ENCODE data around the gene TEF. TPM values are rescaled to one million over a fixed set of nuclear protein-coding genes. Genes with fewer than 3 reads are reported as not detected.

TEF gene
- total and polyA plus RNA-seq, 9 of the 15 experiments (the other 6 are each of a cell fraction or from before 2014, with no cell fraction given): 0.04 to 3.1 (median 1.2) TPM

DNA sequence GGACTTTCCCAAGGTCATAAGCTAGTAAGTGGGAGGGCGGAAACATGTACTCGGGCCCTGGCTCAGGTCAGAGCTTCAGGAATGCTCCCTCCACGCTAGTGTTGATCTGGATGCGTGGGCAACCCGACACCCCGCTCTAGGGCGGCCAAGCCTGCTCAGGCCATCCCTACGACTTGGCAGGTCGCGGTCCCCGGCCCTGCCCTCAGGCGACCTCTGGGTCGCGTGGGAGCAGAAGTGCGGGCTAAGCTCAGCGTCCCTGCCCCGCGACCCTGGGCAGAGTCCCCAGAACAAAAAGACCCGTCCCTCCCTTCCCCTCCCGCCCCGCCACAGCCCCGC lies 781 bp upstream of the TEF start (continued):
- TF ChIP-seq KDM5B (IDR thresholded peaks at IDR 0.05; ENCODE audit: insufficient replicate concordance, low read depth, low read length) (peak; percentile 36), KDM4B (IDR thresholded peaks at IDR 0.05; ENCODE audit: borderline replicate concordance in 2 of 2, low read depth in 1 of 2) (no peak), KDM2B (CRISPR knock-in tag; IDR thresholded peaks at IDR 0.05) (no peak), MCM2 (IDR thresholded peaks at IDR 0.05; ENCODE audit: low read depth) (no peak), ZBTB1 (CRISPR knock-in tag; IDR thresholded peaks at IDR 0.05; ENCODE audit: borderline replicate concordance, low read depth) (no peak; the same call in 1 of the 2 replicates), ZNF384 (IDR thresholded peaks at IDR 0.05; ENCODE audit: low read depth, low read length) (no peak), MBD2 (IDR thresholded peaks at IDR 0.05; ENCODE audit: borderline replicate concordance, low read depth) (0 out of 2 replicates have a peak, but pooled peaks have one; percentile 8), ZBTB8A (IDR thresholded peaks at IDR 0.05; ENCODE audit: partially characterized antibody) (no peak), SMARCB1 (IDR thresholded peaks at IDR 0.05; ENCODE audit: insufficient read length, low read depth) (no peak), ZNF263 (CRISPR knock-in tag; IDR thresholded peaks at IDR 0.05; ENCODE audit: borderline replicate concordance) (no peak), ZNF324 (CRISPR knock-in tag; IDR thresholded peaks at IDR 0.05) (no peak), CCNT2 (IDR thresholded peaks at IDR 0.05; ENCODE audit: borderline replicate concordance, extremely low read depth, insufficient read length, low read depth, low read length) (no peak)
- TF ChIP-seq, protein P1, sequence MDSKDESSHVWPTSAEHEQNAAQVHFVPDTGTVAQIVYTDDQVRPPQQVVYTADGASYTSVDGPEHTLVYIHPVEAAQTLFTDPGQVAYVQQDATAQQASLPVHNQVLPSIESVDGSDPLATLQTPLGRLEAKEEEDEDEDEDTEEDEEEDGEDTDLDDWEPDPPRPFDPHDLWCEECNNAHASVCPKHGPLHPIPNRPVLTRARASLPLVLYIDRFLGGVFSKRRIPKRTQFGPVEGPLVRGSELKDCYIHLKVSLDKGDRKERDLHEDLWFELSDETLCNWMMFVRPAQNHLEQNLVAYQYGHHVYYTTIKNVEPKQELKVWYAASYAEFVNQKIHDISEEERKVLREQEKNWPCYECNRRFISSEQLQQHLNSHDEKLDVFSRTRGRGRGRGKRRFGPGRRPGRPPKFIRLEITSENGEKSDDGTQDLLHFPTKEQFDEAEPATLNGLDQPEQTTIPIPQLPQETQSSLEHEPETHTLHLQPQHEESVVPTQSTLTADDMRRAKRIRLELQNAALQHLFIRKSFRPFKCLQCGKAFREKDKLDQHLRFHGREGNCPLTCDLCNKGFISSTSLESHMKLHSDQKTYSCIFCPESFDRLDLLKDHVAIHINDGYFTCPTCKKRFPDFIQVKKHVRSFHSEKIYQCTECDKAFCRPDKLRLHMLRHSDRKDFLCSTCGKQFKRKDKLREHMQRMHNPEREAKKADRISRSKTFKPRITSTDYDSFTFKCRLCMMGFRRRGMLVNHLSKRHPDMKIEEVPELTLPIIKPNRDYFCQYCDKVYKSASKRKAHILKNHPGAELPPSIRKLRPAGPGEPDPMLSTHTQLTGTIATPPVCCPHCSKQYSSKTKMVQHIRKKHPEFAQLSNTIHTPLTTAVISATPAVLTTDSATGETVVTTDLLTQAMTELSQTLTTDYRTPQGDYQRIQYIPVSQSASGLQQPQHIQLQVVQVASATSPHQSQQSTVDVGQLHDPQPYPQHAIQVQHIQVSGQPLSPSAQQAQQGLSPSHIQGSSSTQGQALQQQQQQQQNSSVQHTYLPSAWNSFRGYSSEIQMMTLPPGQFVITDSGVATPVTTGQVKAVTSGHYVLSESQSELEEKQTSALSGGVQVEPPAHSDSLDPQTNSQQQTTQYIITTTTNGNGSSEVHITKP (IDR thresholded peaks at IDR 0.05; ENCODE audit: partially characterized antibody): no peak
- TF ChIP-seq, protein P2, sequence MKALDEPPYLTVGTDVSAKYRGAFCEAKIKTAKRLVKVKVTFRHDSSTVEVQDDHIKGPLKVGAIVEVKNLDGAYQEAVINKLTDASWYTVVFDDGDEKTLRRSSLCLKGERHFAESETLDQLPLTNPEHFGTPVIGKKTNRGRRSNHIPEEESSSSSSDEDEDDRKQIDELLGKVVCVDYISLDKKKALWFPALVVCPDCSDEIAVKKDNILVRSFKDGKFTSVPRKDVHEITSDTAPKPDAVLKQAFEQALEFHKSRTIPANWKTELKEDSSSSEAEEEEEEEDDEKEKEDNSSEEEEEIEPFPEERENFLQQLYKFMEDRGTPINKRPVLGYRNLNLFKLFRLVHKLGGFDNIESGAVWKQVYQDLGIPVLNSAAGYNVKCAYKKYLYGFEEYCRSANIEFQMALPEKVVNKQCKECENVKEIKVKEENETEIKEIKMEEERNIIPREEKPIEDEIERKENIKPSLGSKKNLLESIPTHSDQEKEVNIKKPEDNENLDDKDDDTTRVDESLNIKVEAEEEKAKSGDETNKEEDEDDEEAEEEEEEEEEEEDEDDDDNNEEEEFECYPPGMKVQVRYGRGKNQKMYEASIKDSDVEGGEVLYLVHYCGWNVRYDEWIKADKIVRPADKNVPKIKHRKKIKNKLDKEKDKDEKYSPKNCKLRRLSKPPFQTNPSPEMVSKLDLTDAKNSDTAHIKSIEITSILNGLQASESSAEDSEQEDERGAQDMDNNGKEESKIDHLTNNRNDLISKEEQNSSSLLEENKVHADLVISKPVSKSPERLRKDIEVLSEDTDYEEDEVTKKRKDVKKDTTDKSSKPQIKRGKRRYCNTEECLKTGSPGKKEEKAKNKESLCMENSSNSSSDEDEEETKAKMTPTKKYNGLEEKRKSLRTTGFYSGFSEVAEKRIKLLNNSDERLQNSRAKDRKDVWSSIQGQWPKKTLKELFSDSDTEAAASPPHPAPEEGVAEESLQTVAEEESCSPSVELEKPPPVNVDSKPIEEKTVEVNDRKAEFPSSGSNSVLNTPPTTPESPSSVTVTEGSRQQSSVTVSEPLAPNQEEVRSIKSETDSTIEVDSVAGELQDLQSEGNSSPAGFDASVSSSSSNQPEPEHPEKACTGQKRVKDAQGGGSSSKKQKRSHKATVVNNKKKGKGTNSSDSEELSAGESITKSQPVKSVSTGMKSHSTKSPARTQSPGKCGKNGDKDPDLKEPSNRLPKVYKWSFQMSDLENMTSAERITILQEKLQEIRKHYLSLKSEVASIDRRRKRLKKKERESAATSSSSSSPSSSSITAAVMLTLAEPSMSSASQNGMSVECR (CRISPR knock-in tag; IDR thresholded peaks at IDR 0.05): no peak
- TF ChIP-seq, protein P3, sequence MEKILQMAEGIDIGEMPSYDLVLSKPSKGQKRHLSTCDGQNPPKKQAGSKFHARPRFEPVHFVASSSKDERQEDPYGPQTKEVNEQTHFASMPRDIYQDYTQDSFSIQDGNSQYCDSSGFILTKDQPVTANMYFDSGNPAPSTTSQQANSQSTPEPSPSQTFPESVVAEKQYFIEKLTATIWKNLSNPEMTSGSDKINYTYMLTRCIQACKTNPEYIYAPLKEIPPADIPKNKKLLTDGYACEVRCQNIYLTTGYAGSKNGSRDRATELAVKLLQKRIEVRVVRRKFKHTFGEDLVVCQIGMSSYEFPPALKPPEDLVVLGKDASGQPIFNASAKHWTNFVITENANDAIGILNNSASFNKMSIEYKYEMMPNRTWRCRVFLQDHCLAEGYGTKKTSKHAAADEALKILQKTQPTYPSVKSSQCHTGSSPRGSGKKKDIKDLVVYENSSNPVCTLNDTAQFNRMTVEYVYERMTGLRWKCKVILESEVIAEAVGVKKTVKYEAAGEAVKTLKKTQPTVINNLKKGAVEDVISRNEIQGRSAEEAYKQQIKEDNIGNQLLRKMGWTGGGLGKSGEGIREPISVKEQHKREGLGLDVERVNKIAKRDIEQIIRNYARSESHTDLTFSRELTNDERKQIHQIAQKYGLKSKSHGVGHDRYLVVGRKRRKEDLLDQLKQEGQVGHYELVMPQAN (IDR thresholded peaks at IDR 0.05; ENCODE audit: borderline replicate concordance): peak; percentile 40; the same call in 1 of the 2 replicates
- TF ChIP-seq, protein P4, sequence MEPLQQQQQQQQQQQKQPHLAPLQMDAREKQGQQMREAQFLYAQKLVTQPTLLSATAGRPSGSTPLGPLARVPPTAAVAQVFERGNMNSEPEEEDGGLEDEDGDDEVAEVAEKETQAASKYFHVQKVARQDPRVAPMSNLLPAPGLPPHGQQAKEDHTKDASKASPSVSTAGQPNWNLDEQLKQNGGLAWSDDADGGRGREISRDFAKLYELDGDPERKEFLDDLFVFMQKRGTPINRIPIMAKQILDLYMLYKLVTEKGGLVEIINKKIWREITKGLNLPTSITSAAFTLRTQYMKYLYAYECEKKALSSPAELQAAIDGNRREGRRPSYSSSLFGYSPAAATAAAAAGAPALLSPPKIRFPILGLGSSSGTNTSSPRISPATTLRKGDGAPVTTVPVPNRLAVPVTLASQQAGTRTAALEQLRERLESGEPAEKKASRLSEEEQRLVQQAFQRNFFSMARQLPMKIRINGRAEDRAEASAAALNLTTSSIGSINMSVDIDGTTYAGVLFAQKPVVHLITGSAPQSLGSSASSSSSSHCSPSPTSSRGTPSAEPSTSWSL (CRISPR knock-in tag; IDR thresholded peaks at IDR 0.05; ENCODE audit: borderline replicate concordance): no peak
